CD4-positive, CD25-positive, alpha-beta regulatory T cell (primary cell): ENCODE data around the gene TMEM14C. TPM values are rescaled to one million over a fixed set of nuclear protein-coding genes. Genes with fewer than 3 reads are reported as not detected.

Experiments
- ATAC-seq, 2 donors: fragments of 150-1000 bp; cut with Tn5 transposase; one replicate each; pipeline ENCODE4 v1.10.0; 2021; ENCODE audit warnings: low read depth in 2 of 2, moderate number of reproducible peaks in 2 of 2, moderate library complexity in 1 of 2
- DNase-seq, 3 donors: peaks; one replicate each; pipeline versions ENCODE4 v3.0.0 to v3.0.0-alpha.2; 2012 to 2022; ENCODE audit warnings: mixed read lengths in 1 of 3
- H3K27ac ChIP-seq: one replicate; pipeline ENCODE4 v1.7.0; 2013; ENCODE audit warnings: mild to moderate bottlenecking, low read length; ENCODE audit not compliant: insufficient read depth, poor library complexity, severe bottlenecking
- H3K27me3 ChIP-seq: one replicate; pipeline ENCODE4 v1.7.0; 2013; ENCODE audit warnings: low read length; ENCODE audit not compliant: control insufficient read depth, insufficient read depth
- H3K36me3 ChIP-seq: one replicate; pipeline ENCODE4 v1.7.0; 2013; ENCODE audit warnings: mild to moderate bottlenecking, low read length, moderate library complexity; ENCODE audit not compliant: control insufficient read depth, insufficient read depth
- H3K4me1 ChIP-seq: 2 replicates; pipeline ENCODE4 v1.7.0; 2013; ENCODE audit warnings: mild to moderate bottlenecking, low read length; ENCODE audit not compliant: insufficient read depth, control insufficient read depth, poor library complexity, severe bottlenecking
- H3K4me3 ChIP-seq: one replicate; pipeline ENCODE4 v1.7.0; 2013; ENCODE audit warnings: low read depth, mild to moderate bottlenecking, low read length, moderate library complexity
- H3K9me3 ChIP-seq, 2 experiments: 1 replicate in 1 of 2; 2 replicates in 1 of 2; pipeline ENCODE4 v1.7.0; 2013; ENCODE audit warnings: low read length in 2 of 2, mild to moderate bottlenecking in 1 of 2, moderate library complexity in 1 of 2; ENCODE audit not compliant: control insufficient read depth in 2 of 2
- H3K27ac Mint-ChIP-seq, 3 donors: one replicate each; pipeline ENCODE4 v1.8.0; 2020 to 2022; ENCODE audit warnings: mild to moderate bottlenecking in 3 of 3, mixed read lengths in 3 of 3, moderate library complexity in 2 of 3
- H3K27me3 Mint-ChIP-seq: one replicate; pipeline ENCODE4 v1.8.0; 2022; ENCODE audit warnings: mild to moderate bottlenecking, mixed read lengths
- H3K36me3 Mint-ChIP-seq: one replicate; pipeline ENCODE4 v1.8.0; 2020; ENCODE audit warnings: mixed read lengths
- H3K4me1 Mint-ChIP-seq, 4 donors: one replicate each; pipeline ENCODE4 v1.8.0; 2020 to 2022; ENCODE audit warnings: mixed read lengths in 4 of 4, mild to moderate bottlenecking in 1 of 4
- H3K4me3 Mint-ChIP-seq, 4 donors: one replicate each; pipeline ENCODE4 v1.8.0; 2020 to 2022; ENCODE audit warnings: mild to moderate bottlenecking in 4 of 4, mixed read lengths in 4 of 4, moderate library complexity in 3 of 4
- H3K9me3 Mint-ChIP-seq, 7 donors: one replicate each; pipeline ENCODE4 v1.8.0; 2020 to 2022; ENCODE audit warnings: mixed read lengths in 7 of 7, mild to moderate bottlenecking in 3 of 7, moderate library complexity in 2 of 7
- polyA plus RNA-seq, 4 donors: library from polyadenylated mRNA; unstranded; fragments of 300-500 nt; fragmentation: Illumina TruSeq; gene quantifications; one replicate each; pipeline ENCODE4 v1.2.3, GENCODE V29; 2021
- total RNA-seq: library from RNA; stranded (reverse); gene quantifications from one replicate; pipeline ENCODE4 v1.2.3, GENCODE V29; 2022

TMEM14C gene
- total and polyA plus RNA-seq, 5 donors from 2014 or later: 15.7 to 172 (median 84.9) TPM

DNA sequence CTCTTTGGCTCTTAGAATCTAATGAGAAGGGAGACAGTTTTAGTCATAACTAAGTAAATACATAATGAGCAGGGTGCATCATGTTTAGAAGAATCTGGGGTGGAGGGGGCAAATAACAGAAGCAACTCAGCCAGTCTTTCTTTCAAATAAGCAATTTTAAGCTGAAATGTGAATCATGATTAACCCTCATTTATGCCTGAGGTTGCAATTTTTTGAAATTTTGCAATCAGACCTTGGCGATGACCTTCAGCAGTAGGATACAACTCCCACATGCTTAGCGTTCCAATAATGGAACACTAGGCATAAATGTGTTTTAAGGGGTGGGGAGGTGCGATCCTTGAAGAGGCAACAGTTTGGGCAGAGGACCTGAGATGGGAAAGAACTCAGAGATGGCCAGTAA, 55.4 kb downstream of the TMEM14C start:
- peak overlapping the region in 1 of 3 donors; percentile 62 for H3K27ac Mint-ChIP-seq
- H3K4me1 Mint-ChIP-seq: peaks cover 0 to 5% (median 2%) of the 10 kb centered on the region in 4 donors

GRCh38 chr6:10779076-10779475, 56.2 kb downstream of the TMEM14C start:
- no peak overlapping the region for H3K4me3 ChIP-seq
- Mint-ChIP-seq H3K27ac (no peak overlapping the region), H3K27me3 (no peaks in the 10 kb centered on the region), H3K36me3 (peaks cover 42% of the 10 kb centered on the region), H3K9me3 (no peaks in the 10 kb centered on the region), H3K4me3 (no peak overlapping the region), H3K4me1 (peaks cover 0 to 5% (median 2%) of the 10 kb centered on the region in 4 donors)
- H3K27me3 ChIP-seq: no peaks in the 10 kb centered on the region
- no peaks in the 10 kb centered on the region for H3K4me1 ChIP-seq
- ATAC-seq: no peak
- H3K9me3 ChIP-seq: no peaks in the 10 kb centered on the region
- no peak for DNase-seq
- H3K27ac ChIP-seq: no peak overlapping the region
- peaks cover 3% of the 10 kb centered on the region for H3K36me3 ChIP-seq

More for the DNA sequence above, 55.4 kb downstream of the TMEM14C start:
- Mint-ChIP-seq H3K27me3 (no peaks in the 10 kb centered on the region), H3K9me3 (no peaks in the 10 kb centered on the region), H3K4me3 (no peak overlapping the region), H3K36me3 (peaks cover 37% of the 10 kb centered on the region)
- Histone ChIP-seq H3K4me3 (no peak overlapping the region), H3K36me3 (peaks cover 3% of the 10 kb centered on the region), H3K27me3 (no peaks in the 10 kb centered on the region), H3K4me1 (no peaks in the 10 kb centered on the region), H3K27ac (no peak overlapping the region), H3K9me3 (no peaks in the 10 kb centered on the region)
- DNase-seq (no peak), ATAC-seq (no peak)

Other genes starting within 250 kb of the TMEM14C start
- gene GCNT2, start 201.7 kb upstream of the TMEM14C start, total RNA-seq: 6.9 TPM
- 1 to 10 TPM in 3 of 4 donors, under 1 TPM in 1; 0.72 to 1.9 (median 1.3) TPM for gene GCNT2, start 201.7 kb upstream of the TMEM14C start, polyA plus RNA-seq
- gene C6orf52, start 28.5 kb upstream of the TMEM14C start, total RNA-seq: not detected
- gene C6orf52, start 28.5 kb upstream of the TMEM14C start, polyA plus RNA-seq: 1 to 10 TPM in 2 of 4 donors, under 1 TPM in 1, not detected in 1; 0.68 to 2.6 (median 2.3) TPM
- 6.0 TPM for gene PAK1IP1, start 28.1 kb upstream of the TMEM14C start, total RNA-seq
- gene PAK1IP1, start 28.1 kb upstream of the TMEM14C start, polyA plus RNA-seq: 10 to 100 TPM; 12.2 to 14.4 (median 13.9) TPM
- gene TMEM14B, start 24.7 kb downstream of the TMEM14C start, total RNA-seq: 48.8 TPM
- gene TMEM14B, start 24.7 kb downstream of the TMEM14C start, polyA plus RNA-seq: 100 to 1,000 TPM; 177 to 219 (median 209) TPM
- 0.30 TPM for gene MAK, start 115.5 kb downstream of the TMEM14C start, total RNA-seq
- gene MAK, start 115.5 kb downstream of the TMEM14C start, polyA plus RNA-seq: under 1 TPM in 1 of 4 donors, not detected in 3; 0.12 TPM
- gene GCM2, start 159.0 kb downstream of the TMEM14C start, total RNA-seq: not detected
- not detected for gene GCM2, start 159.0 kb downstream of the TMEM14C start, polyA plus RNA-seq
- not detected for gene SYCP2L, start 164.0 kb downstream of the TMEM14C start, total RNA-seq
- not detected for gene SYCP2L, start 164.0 kb downstream of the TMEM14C start, polyA plus RNA-seq